H54 (cell line): ENCODE measurements around the gene PCDH9.

Experiments used
- DNase-seq: peaks from one replicate; pipeline ENCODE4 v3.0.0; 2011; ENCODE audit warnings: low spot score, mixed read lengths; ENCODE audit not compliant: insufficient read length
- FAIRE-seq: peaks from 3 replicates; lab custom pipeline; 2011; peaks lifted over from hg19 to GRCh38; lab: Jason Lieb, UNC
- POLR2A ChIP-seq: IDR thresholded peaks from 2 replicates; pipeline ENCODE4 v1.6.1; 2011; ENCODE audit warnings: low read depth, mild to moderate bottlenecking, low read length

PCDH9 gene

DNA sequence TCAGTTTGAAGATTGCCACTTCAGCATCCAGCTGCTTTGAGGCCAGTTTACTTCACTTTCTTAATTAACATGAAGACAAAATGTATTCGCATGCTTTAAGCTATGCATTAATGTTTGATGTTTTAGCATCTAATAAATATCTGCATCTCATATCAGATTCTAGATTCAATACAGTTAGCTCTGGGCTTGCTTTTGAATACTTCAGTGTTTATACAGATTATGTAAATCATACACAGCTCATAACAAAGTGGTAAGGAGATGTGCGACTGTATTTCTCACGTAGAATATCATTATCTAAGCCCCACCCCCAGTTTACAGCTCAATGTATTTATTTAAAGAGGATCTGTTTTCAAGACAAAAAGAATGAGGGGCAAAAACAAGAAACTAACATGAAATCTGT, 770.5 kb downstream of the PCDH9 start:
- no peak for FAIRE-seq
- TF ChIP-seq POLR2A = no peak
- no peak for DNase-seq

- no peak for DNase-seq
- FAIRE-seq = no peak
- TF ChIP-seq POLR2A = no peak
These were observed 771.0 kb downstream of the PCDH9 start for GRCh38 chr13:66459143-66459542.

GRCh38 chr13:66446413-66446812, 783.7 kb downstream of the PCDH9 start:
- TF ChIP-seq POLR2A = no peak
- no peak for FAIRE-seq
- DNase-seq = no peak

- FAIRE-seq = no peak
- TF ChIP-seq POLR2A = no peak
- DNase-seq = no peak
These were observed 786.2 kb downstream of the PCDH9 start for GRCh38 chr13:66443926-66444325.

DNA sequence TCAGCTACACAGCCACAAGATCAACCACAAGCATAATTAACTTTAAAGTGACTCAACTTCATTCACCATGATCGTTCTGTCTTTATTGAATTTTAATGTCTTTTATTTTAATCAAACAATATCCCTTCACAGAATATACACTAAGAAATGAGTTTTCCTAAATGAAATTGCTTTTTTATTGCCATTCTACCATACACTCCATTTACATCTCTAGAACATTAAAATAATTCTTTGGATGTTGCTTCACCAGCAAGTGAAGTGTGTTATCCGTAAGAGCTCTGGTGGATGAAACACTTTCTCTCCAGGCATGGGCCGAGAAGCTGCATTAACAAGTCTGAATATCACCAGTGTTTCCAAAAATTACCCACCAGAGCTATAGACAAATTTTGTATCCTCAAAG, 789.2 kb downstream of the PCDH9 start:
- FAIRE-seq (no peak), DNase-seq (no peak)
- no peak for TF ChIP-seq POLR2A

GRCh38 chr13:66430728-66431127, 799.4 kb downstream of the PCDH9 start:
- no peak for DNase-seq
- no peak for FAIRE-seq
- no peak for TF ChIP-seq POLR2A

DNA sequence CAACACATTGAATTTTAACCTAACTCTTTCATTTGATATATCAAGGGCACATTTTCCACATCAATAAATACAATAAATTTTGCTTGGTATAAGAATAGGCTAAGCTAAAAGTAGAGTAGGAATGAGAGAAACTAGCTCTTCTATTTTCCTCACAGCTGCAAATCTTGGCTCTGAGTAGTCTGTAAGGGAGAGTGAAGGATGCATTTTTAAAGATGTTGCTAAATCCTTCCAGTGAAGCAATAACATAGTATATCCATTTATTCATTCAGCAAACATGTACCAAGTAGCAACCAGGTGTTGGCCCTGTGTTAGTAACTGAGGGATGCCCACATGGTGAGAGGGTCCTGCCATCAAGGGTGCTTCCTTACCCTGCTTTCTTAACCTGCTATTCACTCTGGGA, 799.9 kb downstream of the PCDH9 start:
- FAIRE-seq (no peak), DNase-seq (no peak)
- no peak for TF ChIP-seq POLR2A

- FAIRE-seq (no peak), DNase-seq (no peak)
- no peak for TF ChIP-seq POLR2A
These were observed 801.0 kb downstream of the PCDH9 start for GRCh38 chr13:66429156-66429555.

DNA sequence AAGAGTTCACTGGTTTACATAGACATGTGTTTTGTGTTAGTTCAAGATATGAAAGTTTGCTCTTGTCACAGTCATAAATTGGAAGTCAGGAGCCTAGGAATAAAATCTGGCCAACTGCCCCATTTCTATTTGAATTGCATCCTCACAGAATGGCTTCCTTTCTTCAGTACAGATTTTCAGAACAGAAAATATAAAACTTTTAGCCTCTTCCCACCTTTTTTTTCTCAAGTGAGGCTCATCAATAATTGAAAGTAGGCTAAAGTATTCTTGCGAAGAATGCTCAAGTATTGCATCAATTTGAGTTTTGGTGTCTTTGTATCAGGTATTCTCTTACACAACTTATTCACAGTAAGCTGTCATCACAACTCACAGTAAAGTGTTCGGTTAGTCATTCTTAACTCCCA, 802.7 kb downstream of the PCDH9 start:
- DNase-seq = no peak
- no peak for FAIRE-seq
- TF ChIP-seq POLR2A = no peak

DNA sequence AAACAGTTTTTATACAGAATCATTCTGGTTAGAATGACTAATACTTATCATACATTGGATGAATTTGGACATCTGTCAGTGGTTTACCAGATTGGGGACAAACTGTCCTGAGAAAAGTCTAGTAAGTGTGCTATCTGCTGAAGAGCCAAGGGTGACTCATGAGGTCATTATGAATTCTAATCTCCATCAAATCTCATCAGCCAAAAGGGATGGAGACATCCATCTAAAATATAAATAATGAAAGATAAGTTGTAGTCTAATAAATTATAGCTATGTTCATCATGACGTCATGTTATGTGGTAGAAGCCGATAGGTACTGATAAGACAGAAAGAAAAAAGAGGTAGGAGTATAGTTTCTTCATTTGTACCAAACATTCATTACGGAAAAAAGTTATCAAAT, 804.4 kb downstream of the PCDH9 start:
- FAIRE-seq (no peak), DNase-seq (no peak)
- TF ChIP-seq POLR2A = no peak

GRCh38 chr13:66424422-66424821, 805.7 kb downstream of the PCDH9 start:
- TF ChIP-seq POLR2A = no peak
- FAIRE-seq = no peak
- DNase-seq = no peak

- DNase-seq (no peak), FAIRE-seq (no peak)
- no peak for TF ChIP-seq POLR2A
These were observed 814.7 kb downstream of the PCDH9 start for GRCh38 chr13:66415444-66415843.

DNA sequence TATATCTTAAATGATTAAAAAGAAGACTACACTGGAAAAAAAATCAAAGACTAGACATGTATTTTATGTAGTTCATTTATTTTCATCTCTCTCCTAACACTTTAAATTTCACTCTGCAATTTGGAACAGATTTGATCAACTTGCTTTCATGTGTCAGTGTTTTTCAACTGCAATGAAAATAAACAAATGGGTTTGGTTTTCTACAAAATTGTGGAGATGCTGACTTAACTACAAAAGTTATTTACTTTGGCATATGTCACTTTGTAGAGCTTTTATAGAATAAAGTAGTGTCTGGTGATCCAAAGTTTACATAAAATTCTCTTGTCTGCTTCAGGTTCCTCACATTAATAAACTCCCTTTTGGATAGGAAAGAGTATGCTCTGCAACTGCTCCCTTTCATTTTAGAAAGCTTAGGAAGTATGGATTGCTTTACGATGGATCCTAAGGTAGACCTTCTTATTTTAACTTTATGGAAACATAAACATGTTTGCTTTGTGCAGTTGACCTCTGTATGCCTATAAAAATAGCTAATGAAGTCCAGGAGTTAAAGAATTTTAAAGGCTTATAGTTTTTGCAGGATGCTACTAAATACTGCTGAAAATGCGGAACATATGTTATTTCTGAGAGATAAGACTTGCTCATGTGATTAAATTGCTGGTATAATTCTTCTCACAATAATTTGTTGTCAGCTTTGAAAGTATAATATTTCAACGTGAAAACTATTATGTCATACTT, 815.9 kb downstream of the PCDH9 start:
- DNase-seq (no peak), FAIRE-seq (no peak)
- no peak for TF ChIP-seq POLR2A

DNA sequence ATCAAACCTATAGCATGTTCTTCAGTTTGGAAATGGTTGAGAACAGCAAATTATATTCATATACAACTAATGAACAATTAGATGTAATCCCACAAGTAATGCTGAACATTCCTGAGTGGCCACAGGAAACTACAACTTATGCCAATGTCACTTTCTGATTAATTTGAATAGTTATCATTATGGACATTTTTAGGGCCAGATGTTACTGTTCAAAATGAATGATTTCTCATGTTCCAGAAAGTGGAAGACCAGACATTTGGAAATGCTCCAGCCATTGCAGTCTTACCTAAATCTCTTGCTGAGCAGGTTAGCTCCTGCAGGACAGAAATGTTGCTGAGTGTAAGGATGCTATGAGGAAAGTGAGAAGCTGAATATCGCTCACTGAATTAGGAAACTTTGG, 819.8 kb downstream of the PCDH9 start:
- DNase-seq (no peak), FAIRE-seq (no peak)
- no peak for TF ChIP-seq POLR2A

DNA sequence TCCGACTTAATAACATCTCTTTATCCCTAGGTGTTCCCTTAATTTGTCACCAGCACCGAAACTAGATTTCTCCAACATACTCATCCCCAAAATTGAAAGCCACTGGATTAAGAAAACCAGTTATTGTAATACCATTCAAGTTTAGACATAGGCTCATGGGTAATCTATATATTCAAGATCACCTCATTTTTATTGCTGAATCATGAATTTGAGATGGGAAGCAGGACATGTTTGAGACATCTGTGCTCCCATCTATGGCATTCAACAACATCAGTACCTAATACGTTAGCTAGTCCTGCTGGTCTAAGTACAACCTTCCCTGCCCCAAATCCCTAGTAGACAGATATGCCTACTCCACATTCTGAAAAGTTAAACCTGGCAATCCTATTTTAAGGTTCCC, 820.6 kb downstream of the PCDH9 start:
- DNase-seq (no peak), FAIRE-seq (no peak)
- no peak for TF ChIP-seq POLR2A
